PC-3 (cell line): ENCODE results near the gene ITGAV.

Source experiments
- EZH2 ChIP-seq: fragments of 300-600 bp; sonication (generic); IDR thresholded peaks from one replicate; pipeline ENCODE4 v1.6.1; 2017; ENCODE audit warnings: antibody characterized with exemption, mild to moderate bottlenecking, low read length; ENCODE audit not compliant: unreplicated experiment
- TF ChIP-seq, protein P1 (sequence below): fragments of 300-600 bp; sonication (generic); conservative IDR thresholded peaks from 2 replicates; pipeline ENCODE4 v1.5.1; 2017; ENCODE audit warnings: antibody characterized with exemption, low read depth, mild to moderate bottlenecking, low read length

- TF ChIP-seq EZH2, result no peak
- TF ChIP-seq, protein P1, sequence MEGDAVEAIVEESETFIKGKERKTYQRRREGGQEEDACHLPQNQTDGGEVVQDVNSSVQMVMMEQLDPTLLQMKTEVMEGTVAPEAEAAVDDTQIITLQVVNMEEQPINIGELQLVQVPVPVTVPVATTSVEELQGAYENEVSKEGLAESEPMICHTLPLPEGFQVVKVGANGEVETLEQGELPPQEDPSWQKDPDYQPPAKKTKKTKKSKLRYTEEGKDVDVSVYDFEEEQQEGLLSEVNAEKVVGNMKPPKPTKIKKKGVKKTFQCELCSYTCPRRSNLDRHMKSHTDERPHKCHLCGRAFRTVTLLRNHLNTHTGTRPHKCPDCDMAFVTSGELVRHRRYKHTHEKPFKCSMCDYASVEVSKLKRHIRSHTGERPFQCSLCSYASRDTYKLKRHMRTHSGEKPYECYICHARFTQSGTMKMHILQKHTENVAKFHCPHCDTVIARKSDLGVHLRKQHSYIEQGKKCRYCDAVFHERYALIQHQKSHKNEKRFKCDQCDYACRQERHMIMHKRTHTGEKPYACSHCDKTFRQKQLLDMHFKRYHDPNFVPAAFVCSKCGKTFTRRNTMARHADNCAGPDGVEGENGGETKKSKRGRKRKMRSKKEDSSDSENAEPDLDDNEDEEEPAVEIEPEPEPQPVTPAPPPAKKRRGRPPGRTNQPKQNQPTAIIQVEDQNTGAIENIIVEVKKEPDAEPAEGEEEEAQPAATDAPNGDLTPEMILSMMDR, result no peak
These were observed 27.7 kb upstream of the ITGAV start for GRCh38 chr2:186562209-186562578.
